GM12801 (cell line): ENCODE measurements around the gene GARNL3.

ENCODE experiments used
- TF ChIP-seq, protein P1 (sequence below): IDR thresholded peaks from one replicate; pipeline ENCODE4 v1.5.1; 2011; ENCODE audit warnings: control low read depth; ENCODE audit not compliant: insufficient read length; ENCODE audit errors: extremely low read depth

Gene GARNL3

GRCh38 chr9:127390248-127390545, 125.6 kb downstream of the GARNL3 start:
- TF ChIP-seq, protein P1, sequence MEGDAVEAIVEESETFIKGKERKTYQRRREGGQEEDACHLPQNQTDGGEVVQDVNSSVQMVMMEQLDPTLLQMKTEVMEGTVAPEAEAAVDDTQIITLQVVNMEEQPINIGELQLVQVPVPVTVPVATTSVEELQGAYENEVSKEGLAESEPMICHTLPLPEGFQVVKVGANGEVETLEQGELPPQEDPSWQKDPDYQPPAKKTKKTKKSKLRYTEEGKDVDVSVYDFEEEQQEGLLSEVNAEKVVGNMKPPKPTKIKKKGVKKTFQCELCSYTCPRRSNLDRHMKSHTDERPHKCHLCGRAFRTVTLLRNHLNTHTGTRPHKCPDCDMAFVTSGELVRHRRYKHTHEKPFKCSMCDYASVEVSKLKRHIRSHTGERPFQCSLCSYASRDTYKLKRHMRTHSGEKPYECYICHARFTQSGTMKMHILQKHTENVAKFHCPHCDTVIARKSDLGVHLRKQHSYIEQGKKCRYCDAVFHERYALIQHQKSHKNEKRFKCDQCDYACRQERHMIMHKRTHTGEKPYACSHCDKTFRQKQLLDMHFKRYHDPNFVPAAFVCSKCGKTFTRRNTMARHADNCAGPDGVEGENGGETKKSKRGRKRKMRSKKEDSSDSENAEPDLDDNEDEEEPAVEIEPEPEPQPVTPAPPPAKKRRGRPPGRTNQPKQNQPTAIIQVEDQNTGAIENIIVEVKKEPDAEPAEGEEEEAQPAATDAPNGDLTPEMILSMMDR: no peak

GRCh38 chr9:127390563-127390962, 126.0 kb downstream of the GARNL3 start:
- TF ChIP-seq, protein P1: no peak

GRCh38 chr9:127392166-127392565, 127.6 kb downstream of the GARNL3 start:
- TF ChIP-seq, protein P1: no peak

GRCh38 chr9:127392976-127393375, 128.4 kb downstream of the GARNL3 start:
- TF ChIP-seq, protein P1: no peak

DNA sequence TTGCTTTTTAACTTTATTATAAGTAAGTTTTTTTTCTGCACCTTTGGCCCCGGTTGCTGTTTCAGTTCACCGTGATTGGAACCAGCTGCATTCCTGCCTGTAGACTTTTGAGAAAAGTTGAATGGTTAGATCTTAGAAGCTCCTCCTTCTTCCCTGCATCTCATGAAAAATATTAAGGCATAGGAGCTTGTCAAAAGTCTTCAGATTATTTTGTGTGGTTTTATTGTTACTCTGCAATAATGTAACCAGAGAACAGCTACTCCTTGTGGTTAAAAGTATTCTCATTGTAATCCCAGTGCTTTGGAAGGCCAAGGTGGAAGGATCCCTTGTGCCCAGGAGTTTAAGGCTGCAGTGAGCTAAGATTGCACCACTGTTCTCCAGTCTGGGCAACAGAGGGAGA, 129.1 kb downstream of the GARNL3 start:
- TF ChIP-seq, protein P1: no peak

DNA sequence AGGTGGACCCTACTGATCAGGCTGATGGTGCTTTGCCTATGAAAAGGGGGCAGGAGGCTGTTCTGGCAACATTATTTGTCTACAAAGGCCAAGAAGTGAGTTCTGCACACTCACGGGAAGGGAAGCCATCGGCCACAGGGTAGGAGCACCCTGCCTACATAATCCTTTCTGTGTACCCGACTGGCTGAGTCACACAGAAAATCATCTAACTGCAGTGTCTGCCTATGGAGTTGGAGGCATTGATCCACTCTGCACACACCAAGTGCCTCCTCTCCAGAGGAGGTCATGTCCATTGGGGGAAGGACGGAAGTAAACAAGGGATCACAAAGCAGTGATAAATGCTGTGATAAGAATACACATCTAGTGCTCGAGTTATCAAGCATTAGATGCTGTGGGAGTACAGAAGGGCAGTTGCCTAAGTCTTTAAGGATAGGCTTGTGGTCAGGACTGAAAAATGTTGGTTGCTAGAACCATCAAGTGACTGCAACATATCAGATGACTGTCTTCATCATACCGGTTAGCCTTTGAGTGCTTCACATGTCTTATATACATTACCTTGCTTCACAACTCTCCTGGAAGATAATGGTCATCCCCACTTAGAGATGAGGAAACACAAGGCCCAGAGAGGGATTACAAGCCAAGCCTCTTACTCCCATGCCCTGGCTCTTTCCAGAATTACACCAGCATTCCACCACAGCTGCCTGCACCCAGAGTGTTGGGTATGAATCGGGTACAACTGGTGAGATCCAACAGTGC, 131.1 kb downstream of the GARNL3 start:
- TF ChIP-seq, protein P1: no peak

DNA sequence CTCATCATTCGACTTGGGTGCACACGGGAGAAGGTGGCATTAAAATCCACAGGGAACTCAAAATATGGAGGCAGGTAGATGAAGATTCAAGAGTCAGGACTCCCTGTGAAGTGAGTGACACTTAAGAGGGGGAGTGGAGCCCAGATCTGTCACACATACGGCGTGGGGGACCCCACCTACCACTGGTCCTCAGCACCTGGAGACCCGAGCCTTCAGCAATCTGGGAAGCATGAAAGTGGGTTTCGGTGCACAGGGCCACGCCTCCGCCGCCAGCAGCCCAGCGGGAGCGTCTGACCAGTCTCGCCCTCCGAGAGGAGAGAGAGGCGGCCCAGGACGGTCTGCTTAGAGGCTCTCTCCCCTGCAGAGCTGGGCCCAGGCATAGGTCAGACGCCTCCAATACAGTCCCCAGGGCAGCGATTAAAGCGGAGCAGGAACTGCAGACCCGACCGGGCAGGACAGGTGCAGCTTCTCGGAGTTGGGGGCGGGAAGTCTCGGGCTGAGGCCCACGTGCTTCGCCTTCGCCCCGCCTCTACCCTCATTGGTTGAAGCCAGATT, 131.8 kb downstream of the GARNL3 start:
- TF ChIP-seq, protein P1: no peak
